K562 (cell line): ENCODE data around the gene ANO4. TPM values are rescaled to one million over a fixed set of nuclear protein-coding genes. Genes with fewer than 3 reads are reported as not detected.
A peak's percentile ranks its signal among the peaks of the same experiment; 100 is the strongest.

Source experiments
- ATAC-seq: fragments of 200-7000 bp; cut with Tn5 transposase; 3 replicates; pipeline ENCODE4 v1.9.1; 2020; ENCODE audit warnings: moderate library complexity
- BruUV-seq: library from RNA; stranded (reverse); fragments of 400-500 nt; replicated peaks from 2 replicates; lab custom pipeline; 2021; lab: Mats Ljungman, UMichigan
- CTCF ChIA-PET: fragments of 300-600 bp; formaldehyde crosslinking; extraction: SDS; loops from one replicate; lab custom pipeline; 2021; ENCODE audit warnings: low intra/inter-chr PET ratio; lab: Yijun Ruan, JAX
- POLR2A ChIA-PET: fragments of 300-600, 350-650 bp; sonication (Branson Sonifier 250); formaldehyde crosslinking; extraction: SDS; loops from one replicate; lab custom pipeline; 2021; ENCODE audit warnings: antibody characterized with exemption, inconsistent platforms; lab: Yijun Ruan, JAX
- DNase-seq, 4 experiments: peaks; one replicate each; pipeline versions ENCODE4 v3.0.0 to v3.0.0-alpha.2; 2011 to 2018; ENCODE audit warnings: low spot score in 3 of 4, mixed read lengths in 3 of 4; ENCODE audit errors: extremely low read depth in 1 of 4
- FAIRE-seq: peaks from 2 replicates; lab custom pipeline; 2011; peaks lifted over from hg19 to GRCh38; lab: Jason Lieb, UNC
- H2AFZ ChIP-seq: 2 replicates; pipeline ENCODE4 v1.6.0; 2011; ENCODE audit warnings: low read depth, low read length, control low read depth, inconsistent platforms
- H3K27ac ChIP-seq: fragments of 200-600 bp; 3 replicates; pipeline ENCODE4 v1.8.0; 2011; ENCODE audit warnings: low read depth, mild to moderate bottlenecking, control low read depth, inconsistent platforms, low read length, moderate library complexity, mixed read lengths; ENCODE audit errors: extremely low read depth
- H3K27me3 ChIP-seq, 2 experiments: fragments of 300-600 bp in 1 of 2; 2 replicates in 1 of 2; 3 replicates in 1 of 2; pipeline versions ENCODE4 v1.6.0 to v1.8.0; 2011; ENCODE audit warnings: inconsistent platforms in 2 of 2, low read length in 2 of 2, mild to moderate bottlenecking in 1 of 2, mixed read lengths in 1 of 2, moderate library complexity in 1 of 2; ENCODE audit not compliant: control insufficient read depth in 2 of 2, insufficient read depth in 2 of 2
- H3K36me3 ChIP-seq: fragments of 300-600 bp; 3 replicates; pipeline ENCODE4 v1.8.0; 2011; ENCODE audit warnings: mild to moderate bottlenecking, low read length, inconsistent platforms; ENCODE audit not compliant: control insufficient read depth, insufficient read depth
- H3K4me1 ChIP-seq, 2 experiments: fragments of 200-600 bp in 1 of 2; replicated peaks in 1 of 2; 2 replicates in 1 of 2; 3 replicates in 1 of 2; pipeline versions ENCODE4 v1.5.1 to v1.8.0; 2011; ENCODE audit warnings: inconsistent platforms in 2 of 2, low read length in 2 of 2, mild to moderate bottlenecking in 1 of 2, mixed read lengths in 1 of 2, moderate library complexity in 1 of 2; ENCODE audit not compliant: control insufficient read depth in 2 of 2, insufficient read depth in 2 of 2
- H3K4me2 ChIP-seq: 2 replicates; pipeline ENCODE4 v1.6.1; 2011; ENCODE audit warnings: low read length, control low read depth, inconsistent platforms, mixed read lengths; ENCODE audit not compliant: insufficient read depth
- H3K4me3 ChIP-seq: fragments of 200-600 bp; sonication (generic), shearing (Covaris generic); 2 replicates; pipeline ENCODE4 v1.5.1; 2016; ENCODE audit warnings: control low read depth, inconsistent platforms
- H3K79me2 ChIP-seq: fragments of 200-600 bp; 3 replicates; pipeline ENCODE4 v1.8.0; 2011; ENCODE audit warnings: low read length, inconsistent platforms; ENCODE audit not compliant: control insufficient read depth, insufficient read depth
- H3K9ac ChIP-seq, 2 experiments: 2 replicates each; pipeline versions ENCODE4 v1.6.0 to v1.6.1; 2011; ENCODE audit warnings: low read depth in 2 of 2, low read length in 2 of 2, control low read depth in 1 of 2, inconsistent platforms in 1 of 2, mild to moderate bottlenecking in 1 of 2, mixed read lengths in 1 of 2; ENCODE audit not compliant: insufficient read depth in 1 of 2
- H3K9me1 ChIP-seq: one replicate; pipeline ENCODE4 v1.6.0; 2011; ENCODE audit warnings: inconsistent platforms, mild to moderate bottlenecking, low read length, moderate library complexity; ENCODE audit not compliant: control insufficient read depth, insufficient read depth
- H3K9me3 ChIP-seq: replicated peaks from 2 replicates; pipeline ENCODE4 v1.5.1; 2011; ENCODE audit warnings: low read depth, low read length, inconsistent platforms; ENCODE audit not compliant: control insufficient read depth, insufficient read depth
- H4K20me1 ChIP-seq: replicated peaks from 2 replicates; pipeline ENCODE4 v1.6.1; 2011; ENCODE audit warnings: low read length, inconsistent platforms, mixed read lengths; ENCODE audit not compliant: control insufficient read depth, insufficient read depth
- NFIC ChIP-seq: fragments of 450-650 bp; IDR thresholded peaks from 2 replicates; pipeline ENCODE4 v1.6.1; 2017; ENCODE audit warnings: mild to moderate bottlenecking, inconsistent platforms
- PCBP1 ChIP-seq: fragments of 200-400 bp; formaldehyde crosslinking; IDR thresholded peaks from 2 replicates; pipeline ENCODE4 v1.6.1; 2018; ENCODE audit warnings: mild to moderate bottlenecking, low read depth, low read length; ENCODE audit not compliant: poor library complexity, severe bottlenecking
- PPARD ChIP-seq: fragments of 250-450 bp; sonication (Bioruptor Pico); IDR thresholded peaks from 2 replicates; pipeline ENCODE4 v1.8.0; 2022; ENCODE audit warnings: inconsistent platforms, mild to moderate bottlenecking, moderate library complexity
- SRSF9 ChIP-seq: fragments of 200-400 bp; formaldehyde crosslinking; IDR thresholded peaks from 2 replicates; pipeline ENCODE4 v1.6.1; 2017; ENCODE audit warnings: low read depth, low read length, borderline replicate concordance
- ZBTB7A ChIP-seq: IDR thresholded peaks from 2 replicates; pipeline ENCODE4 v1.6.1; 2011; ENCODE audit warnings: low read depth, mild to moderate bottlenecking, low read length, moderate library complexity, borderline replicate concordance; ENCODE audit not compliant: control insufficient read depth
- ZNF146 ChIP-seq: IDR thresholded peaks from one replicate; pipeline ENCODE4 v1.6.1; 2018; ENCODE audit warnings: missing compliant biosample characterization; ENCODE audit not compliant: unreplicated experiment
- WGBS: fragments of 100-300 bp; shearing (Covaris generic); methylation state at CpG from one replicate; pipeline ENCODE4 v1.1.6; 2016; ENCODE audit warnings: low coverage, mixed read lengths; ENCODE audit not compliant: insufficient coverage; ENCODE audit errors: missing lambda C conversion rate; 5-methylcytosine and 5-hydroxymethylcytosine counted together
- in situ Hi-C: fragments of 300-500 bp; cut with MboI; formaldehyde crosslinking; loops from 4 replicates; pipeline ENCODE4 v1.15.0; 2018; ENCODE audit warnings: inconsistent platforms, mixed read lengths
- intact Hi-C: fragments of 100-400 bp; cut with micrococcal nuclease; formaldehyde crosslinking; loops from 2 replicates; pipeline ENCODE4 v1.14.2; 2022
- polyA plus RNA-seq, 8 experiments: library from polyadenylated mRNA; depleted of rRNA in 4 of 8; stranded (reverse) in 5 of 8; unstranded in 3 of 8; fragments of >200 nt; fragmentation: Nextera tagmentation in 2 of 8; fragmentation: Illumina TruSeq in 1 of 8; extraction: Ambion mirVana in 2 of 8; extraction: Trizol in 1 of 8; gene quantifications; 2 replicates each; pipeline versions ENCODE4 v1.2.1 to v1.2.3, GENCODE V29; 2011 to 2014; ENCODE audit warnings: inconsistent platforms in 1 of 8, missing spikeins in 1 of 8
- total RNA-seq, 7 experiments: library from RNA; depleted of rRNA in 6 of 7; stranded (reverse); fragments of >200 nt in 6 of 7; fragmentation: Illumina TruSeq in 2 of 7; extraction: Trizol in 2 of 7; gene quantifications; 2 replicates each; pipeline versions ENCODE4 v1.2.1 to v1.2.3, GENCODE V29; 2011 to 2021; ENCODE audit warnings: low replicate concordance in 1 of 7

ANO4 gene
- total and polyA plus RNA-seq, 9 of the 15 experiments (the other 6 are each of a cell fraction or from before 2014, with no cell fraction given), result not detected

DNA sequence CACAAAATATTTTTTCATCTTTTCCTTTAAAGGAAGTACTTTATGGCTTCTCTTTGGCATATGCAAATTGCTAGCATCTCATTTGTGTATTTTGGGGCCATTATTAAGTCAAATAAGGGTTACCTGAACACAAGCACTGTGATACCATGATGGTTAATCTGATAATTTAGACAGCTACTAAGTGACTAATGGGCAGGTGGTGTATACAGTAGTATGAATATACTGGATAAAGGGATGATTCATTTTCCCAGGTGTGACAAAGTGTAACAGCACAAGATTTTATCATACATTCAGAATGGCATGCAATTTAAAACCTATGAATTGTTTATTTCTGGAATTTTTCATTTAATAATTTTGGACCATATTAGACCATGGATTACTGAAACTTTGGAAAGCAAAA lies 27.2 kb upstream of the ANO4 start (continued):
- TF ChIP-seq PPARD (no peak), ZBTB7A (no peak), PCBP1 (no peak)

GRCh38 chr12:100767950-100768349 lies 26.6 kb upstream of the ANO4 start:
- Histone ChIP-seq H2AFZ (no peak overlapping the region), H3K27me3 (no peaks in the 10 kb centered on the region), H3K9ac (no peak overlapping the region), H3K36me3 (no peaks in the 10 kb centered on the region), H3K79me2 (no peaks in the 10 kb centered on the region), H3K4me3 (no peak overlapping the region), H3K9me1 (no peaks in the 10 kb centered on the region), H3K4me2 (no peak overlapping the region), H3K9me3 (no peaks in the 10 kb centered on the region), H3K27ac (no peak overlapping the region), H3K4me1 (no peaks in the 10 kb centered on the region), H4K20me1 (no peaks in the 10 kb centered on the region)
- 0% methylated on average over 2 of the region's 2 CpGs for WGBS
- TF ChIP-seq ZNF146, result no peak
- peak; percentile 55 for TF ChIP-seq NFIC
- TF ChIP-seq SRSF9, result no peak
- BruUV-seq, result no TSS peak
- ATAC-seq (no peak), DNase-seq (no peak), FAIRE-seq (no peak)
- intact Hi-C loops (no loop called here), in situ Hi-C loops (no loop called here)
- CTCF ChIA-PET, result no interaction called here
- POLR2A ChIA-PET, result no interaction called here
